Panc1 (cell line): ENCODE results near the gene DDX42. TPM values are rescaled to one million over a fixed set of nuclear protein-coding genes. Genes with fewer than 3 reads are reported as not detected.

ENCODE experiments used
- ATAC-seq: fragments of 200-7000 bp; cut with Tn5 transposase; 2 replicates; pipeline ENCODE4 v1.9.1; 2020; ENCODE audit warnings: mild to moderate bottlenecking, moderate library complexity
- BruUV-seq: library from RNA; stranded (reverse); fragments of 400-500 nt; replicated peaks from 2 replicates; lab custom pipeline; 2021; lab: Mats Ljungman, UMichigan
- CTCF ChIA-PET: fragments of 300-600 bp; sonication (Branson Sonifier 250); formaldehyde crosslinking; loops from one replicate; lab custom pipeline; 2022; ENCODE audit warnings: antibody characterized with exemption; lab: Charles Lee
- POLR2A ChIA-PET: fragments of 300-600 bp; sonication (Branson Sonifier 250); formaldehyde crosslinking; loops from one replicate; lab custom pipeline; 2022; ENCODE audit warnings: antibody characterized with exemption; lab: Charles Lee
- DNase-seq: peaks from one replicate; pipeline ENCODE4 v3.0.0-alpha.2; 2010; ENCODE audit warnings: low read depth, low spot score
- H3K27ac ChIP-seq: 2 replicates; pipeline ENCODE4 v1.5.1; 2011; ENCODE audit warnings: mild to moderate bottlenecking, low read length, inconsistent platforms
- H3K27me3 ChIP-seq: fragments of 200-500 bp; sonication (Bioruptor generic); 2 replicates; pipeline ENCODE4 v1.6.0; 2014; ENCODE audit warnings: low read length, inconsistent platforms; ENCODE audit not compliant: control insufficient read depth, insufficient read depth
- H3K36me3 ChIP-seq: fragments of 200-500 bp; sonication (Bioruptor generic); 2 replicates; pipeline ENCODE4 v1.5.1; 2014; ENCODE audit warnings: inconsistent platforms, mild to moderate bottlenecking, low read length, moderate library complexity; ENCODE audit not compliant: control insufficient read depth, insufficient read depth
- H3K4me1 ChIP-seq: 2 replicates; pipeline ENCODE4 v1.5.1; 2011; ENCODE audit warnings: inconsistent platforms, mild to moderate bottlenecking, low read length, moderate library complexity; ENCODE audit not compliant: control insufficient read depth, insufficient read depth
- H3K4me3 ChIP-seq, 2 experiments: 2 replicates each; pipeline ENCODE4 v1.5.1; 2011 to 2012; ENCODE audit warnings: low read depth in 2 of 2, low read length in 2 of 2, mild to moderate bottlenecking in 2 of 2, inconsistent platforms in 1 of 2, moderate library complexity in 1 of 2
- H3K9me3 ChIP-seq: fragments of 200-500 bp; sonication (Bioruptor generic); 2 replicates; pipeline ENCODE4 v1.5.1; 2014; ENCODE audit warnings: low read depth, mild to moderate bottlenecking, inconsistent platforms, low read length, moderate library complexity; ENCODE audit not compliant: control insufficient read depth, insufficient read depth
- POLR2AphosphoS5 ChIP-seq: IDR thresholded peaks from 2 replicates; pipeline ENCODE4 v1.6.1; 2012; ENCODE audit warnings: mild to moderate bottlenecking, low read depth, low read length, moderate library complexity
- SIN3A ChIP-seq: IDR thresholded peaks from 2 replicates; pipeline ENCODE4 v1.6.1; 2012; ENCODE audit warnings: low read depth, mild to moderate bottlenecking, low read length, moderate library complexity, borderline replicate concordance; ENCODE audit not compliant: insufficient read depth
- TCF7L2 ChIP-seq: IDR thresholded peaks from 2 replicates; pipeline ENCODE4 v1.6.1; 2011; ENCODE audit warnings: mild to moderate bottlenecking, low read depth, low read length, inconsistent platforms
- in situ Hi-C: cut with HindIII; loops from 2 replicates; pipeline ENCODE4 v1.10.0; 2016; ENCODE audit warnings: low sequenced_read_pairs, low pct_unique_long_range_greater_than_20kb
- intact Hi-C: fragments of 100-400 bp; cut with micrococcal nuclease; formaldehyde crosslinking; loops from one replicate; pipeline ENCODE4 v1.10.0; 2022; ENCODE audit not compliant: unreplicated experiment
- total RNA-seq: library from RNA; stranded (reverse); gene quantifications from one replicate; pipeline ENCODE4 v1.2.1, GENCODE V29; 2021; ENCODE audit not compliant: unreplicated experiment
- TF ChIP-seq, protein P1 (sequence below), 2 experiments: IDR thresholded peaks; 2 replicates each; pipeline ENCODE4 v1.6.1; 2011 to 2012; ENCODE audit warnings: low read depth in 2 of 2, control low read depth in 1 of 2, low read length in 1 of 2, mild to moderate bottlenecking in 1 of 2, moderate library complexity in 1 of 2; ENCODE audit not compliant: insufficient read depth in 1 of 2
- TF ChIP-seq, protein P2 (sequence below): fragments of 450-650 bp; IDR thresholded peaks from 2 replicates; pipeline ENCODE4 v1.5.1; 2017; ENCODE audit warnings: mild to moderate bottlenecking

Gene DDX42
- total RNA-seq, 1 experiment from 2014 or later = 89.6 TPM

DNA sequence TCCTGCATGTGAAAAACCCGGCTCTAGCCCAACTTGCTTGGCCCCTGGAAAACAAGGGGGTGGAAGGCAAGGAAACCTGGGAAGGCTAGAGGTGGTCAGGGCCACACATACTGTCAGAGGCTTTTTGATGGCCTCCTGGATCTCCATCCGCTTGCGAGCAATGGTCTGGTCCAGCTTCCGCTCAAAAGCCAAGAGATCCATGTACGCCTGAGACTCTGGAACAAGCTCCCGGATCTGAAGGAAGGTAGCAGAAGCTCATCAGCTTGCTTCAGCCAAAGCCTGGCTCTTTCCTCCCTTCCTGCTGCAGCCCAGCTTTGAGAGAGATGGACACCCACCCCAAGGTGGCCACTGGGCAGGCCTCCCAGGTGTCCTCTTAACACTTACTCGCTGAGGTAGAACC lies 62.8 kb downstream of the DDX42 start:
- no TSS peak for BruUV-seq
- no peak overlapping the region for H3K4me3 ChIP-seq
- no peak for ATAC-seq
- H3K4me1 ChIP-seq = peaks cover 25% of the 10 kb centered on the region
- TF ChIP-seq POLR2AphosphoS5 = no peak
- TF ChIP-seq TCF7L2 = no peak
- TF ChIP-seq, protein P1, sequence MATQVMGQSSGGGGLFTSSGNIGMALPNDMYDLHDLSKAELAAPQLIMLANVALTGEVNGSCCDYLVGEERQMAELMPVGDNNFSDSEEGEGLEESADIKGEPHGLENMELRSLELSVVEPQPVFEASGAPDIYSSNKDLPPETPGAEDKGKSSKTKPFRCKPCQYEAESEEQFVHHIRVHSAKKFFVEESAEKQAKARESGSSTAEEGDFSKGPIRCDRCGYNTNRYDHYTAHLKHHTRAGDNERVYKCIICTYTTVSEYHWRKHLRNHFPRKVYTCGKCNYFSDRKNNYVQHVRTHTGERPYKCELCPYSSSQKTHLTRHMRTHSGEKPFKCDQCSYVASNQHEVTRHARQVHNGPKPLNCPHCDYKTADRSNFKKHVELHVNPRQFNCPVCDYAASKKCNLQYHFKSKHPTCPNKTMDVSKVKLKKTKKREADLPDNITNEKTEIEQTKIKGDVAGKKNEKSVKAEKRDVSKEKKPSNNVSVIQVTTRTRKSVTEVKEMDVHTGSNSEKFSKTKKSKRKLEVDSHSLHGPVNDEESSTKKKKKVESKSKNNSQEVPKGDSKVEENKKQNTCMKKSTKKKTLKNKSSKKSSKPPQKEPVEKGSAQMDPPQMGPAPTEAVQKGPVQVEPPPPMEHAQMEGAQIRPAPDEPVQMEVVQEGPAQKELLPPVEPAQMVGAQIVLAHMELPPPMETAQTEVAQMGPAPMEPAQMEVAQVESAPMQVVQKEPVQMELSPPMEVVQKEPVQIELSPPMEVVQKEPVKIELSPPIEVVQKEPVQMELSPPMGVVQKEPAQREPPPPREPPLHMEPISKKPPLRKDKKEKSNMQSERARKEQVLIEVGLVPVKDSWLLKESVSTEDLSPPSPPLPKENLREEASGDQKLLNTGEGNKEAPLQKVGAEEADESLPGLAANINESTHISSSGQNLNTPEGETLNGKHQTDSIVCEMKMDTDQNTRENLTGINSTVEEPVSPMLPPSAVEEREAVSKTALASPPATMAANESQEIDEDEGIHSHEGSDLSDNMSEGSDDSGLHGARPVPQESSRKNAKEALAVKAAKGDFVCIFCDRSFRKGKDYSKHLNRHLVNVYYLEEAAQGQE (IDR thresholded peaks at IDR 0.05; ENCODE audit: insufficient read depth in 1 of 2, low read depth in 2 of 2, low read length in 1 of 2) = no peak
- TF ChIP-seq, protein P2, sequence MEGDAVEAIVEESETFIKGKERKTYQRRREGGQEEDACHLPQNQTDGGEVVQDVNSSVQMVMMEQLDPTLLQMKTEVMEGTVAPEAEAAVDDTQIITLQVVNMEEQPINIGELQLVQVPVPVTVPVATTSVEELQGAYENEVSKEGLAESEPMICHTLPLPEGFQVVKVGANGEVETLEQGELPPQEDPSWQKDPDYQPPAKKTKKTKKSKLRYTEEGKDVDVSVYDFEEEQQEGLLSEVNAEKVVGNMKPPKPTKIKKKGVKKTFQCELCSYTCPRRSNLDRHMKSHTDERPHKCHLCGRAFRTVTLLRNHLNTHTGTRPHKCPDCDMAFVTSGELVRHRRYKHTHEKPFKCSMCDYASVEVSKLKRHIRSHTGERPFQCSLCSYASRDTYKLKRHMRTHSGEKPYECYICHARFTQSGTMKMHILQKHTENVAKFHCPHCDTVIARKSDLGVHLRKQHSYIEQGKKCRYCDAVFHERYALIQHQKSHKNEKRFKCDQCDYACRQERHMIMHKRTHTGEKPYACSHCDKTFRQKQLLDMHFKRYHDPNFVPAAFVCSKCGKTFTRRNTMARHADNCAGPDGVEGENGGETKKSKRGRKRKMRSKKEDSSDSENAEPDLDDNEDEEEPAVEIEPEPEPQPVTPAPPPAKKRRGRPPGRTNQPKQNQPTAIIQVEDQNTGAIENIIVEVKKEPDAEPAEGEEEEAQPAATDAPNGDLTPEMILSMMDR = no peak
- TF ChIP-seq SIN3A = no peak
- in situ Hi-C loops = no loop called here
- H3K9me3 ChIP-seq = no peaks in the 10 kb centered on the region
- POLR2A ChIA-PET = no interaction called here
- CTCF ChIA-PET = no interaction called here
- intact Hi-C loops = no loop called here
- H3K27me3 ChIP-seq = no peaks in the 10 kb centered on the region
- no peak overlapping the region for H3K27ac ChIP-seq
- DNase-seq = no peak
- peaks cover 1% of the 10 kb centered on the region; the same call in 1 of the 2 replicates for H3K36me3 ChIP-seq

DNA sequence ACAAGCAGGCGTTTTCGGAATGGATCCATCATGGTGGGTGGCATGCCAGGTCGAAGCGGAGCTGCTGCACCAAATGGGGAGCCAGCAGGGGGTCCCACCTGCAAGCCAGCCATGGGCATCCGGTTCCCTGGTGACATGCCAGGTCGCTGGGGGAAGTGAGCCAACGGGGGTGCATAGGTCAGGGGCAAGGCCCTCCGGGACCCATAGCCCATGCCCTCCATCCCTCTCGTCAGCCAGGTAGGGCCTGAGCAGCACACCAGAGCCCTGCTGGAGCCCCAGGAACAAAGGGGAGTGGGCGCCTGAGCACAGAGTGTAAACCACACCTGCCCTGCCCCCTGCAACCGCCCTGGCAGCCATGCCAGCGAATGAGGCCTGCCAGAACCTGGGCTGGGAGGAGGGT lies 63.5 kb downstream of the DDX42 start:
- BruUV-seq = no TSS peak
- DNase-seq (no peak), ATAC-seq (no peak)
- Histone ChIP-seq H3K4me3 (no peak overlapping the region), H3K4me1 (peaks cover 25% of the 10 kb centered on the region), H3K27me3 (no peaks in the 10 kb centered on the region), H3K9me3 (no peaks in the 10 kb centered on the region), H3K36me3 (peaks cover 6% of the 10 kb centered on the region; the same call in 1 of the 2 replicates), H3K27ac (no peak overlapping the region)
- in situ Hi-C loops (no loop called here), intact Hi-C loops (no loop called here)
- TF ChIP-seq POLR2AphosphoS5 (no peak), TCF7L2 (no peak), SIN3A (no peak)
- TF ChIP-seq, protein P2 = no peak
- TF ChIP-seq, protein P1 (IDR thresholded peaks at IDR 0.05; ENCODE audit: insufficient read depth in 1 of 2, low read depth in 2 of 2, low read length in 1 of 2) = no peak
- POLR2A ChIA-PET = no interaction called here
- CTCF ChIA-PET = no interaction called here
